ENCODE results near the gene VAPB.

GRCh38 chr20:58438970-58439808, 50.2 kb downstream of the VAPB start:
- no peak for TF ChIP-seq NFIC (IDR thresholded peaks at IDR 0.05; ENCODE audit: low read depth, low read length)
- TF ChIP-seq, protein P1, sequence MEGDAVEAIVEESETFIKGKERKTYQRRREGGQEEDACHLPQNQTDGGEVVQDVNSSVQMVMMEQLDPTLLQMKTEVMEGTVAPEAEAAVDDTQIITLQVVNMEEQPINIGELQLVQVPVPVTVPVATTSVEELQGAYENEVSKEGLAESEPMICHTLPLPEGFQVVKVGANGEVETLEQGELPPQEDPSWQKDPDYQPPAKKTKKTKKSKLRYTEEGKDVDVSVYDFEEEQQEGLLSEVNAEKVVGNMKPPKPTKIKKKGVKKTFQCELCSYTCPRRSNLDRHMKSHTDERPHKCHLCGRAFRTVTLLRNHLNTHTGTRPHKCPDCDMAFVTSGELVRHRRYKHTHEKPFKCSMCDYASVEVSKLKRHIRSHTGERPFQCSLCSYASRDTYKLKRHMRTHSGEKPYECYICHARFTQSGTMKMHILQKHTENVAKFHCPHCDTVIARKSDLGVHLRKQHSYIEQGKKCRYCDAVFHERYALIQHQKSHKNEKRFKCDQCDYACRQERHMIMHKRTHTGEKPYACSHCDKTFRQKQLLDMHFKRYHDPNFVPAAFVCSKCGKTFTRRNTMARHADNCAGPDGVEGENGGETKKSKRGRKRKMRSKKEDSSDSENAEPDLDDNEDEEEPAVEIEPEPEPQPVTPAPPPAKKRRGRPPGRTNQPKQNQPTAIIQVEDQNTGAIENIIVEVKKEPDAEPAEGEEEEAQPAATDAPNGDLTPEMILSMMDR (IDR thresholded peaks at IDR 0.05 in 2 of 3, conservative IDR thresholded peaks at IDR 0.05 in 1 of 3; ENCODE audit: control insufficient read depth in 2 of 3, extremely low read depth in 1 of 3, insufficient read depth in 1 of 3, low read depth in 3 of 3, low read length in 3 of 3): no peak
- TF ChIP-seq ATF7 (IDR thresholded peaks at IDR 0.05; ENCODE audit: low read depth): no peak
- no peak for TF ChIP-seq STAT3 (IDR thresholded peaks at IDR 0.05; ENCODE audit: low read depth, low read length)
- TF ChIP-seq POLR2AphosphoS5 (IDR thresholded peaks at IDR 0.05; ENCODE audit: low read length): no peak
- no peak for TF ChIP-seq USF2 (IDR thresholded peaks at IDR 0.05; ENCODE audit: borderline replicate concordance, low read depth, low read length)
- TF ChIP-seq SREBF2 (IDR thresholded peaks at IDR 0.05; ENCODE audit: low read length): no peak
- TF ChIP-seq TCF12 (IDR thresholded peaks at IDR 0.05; ENCODE audit: low read depth, low read length): no peak
